GM18858 (cell line): ENCODE measurements around the gene SLC22A6.

Experiments used
- ATAC-seq: cut with Tn5 transposase; IDR thresholded peaks from one replicate; pipeline ENCODE4 v1.9.1; 2021; ENCODE audit not compliant: unreplicated experiment

SLC22A6 gene

GRCh38 chr11:62931499-62932278 lies 53.1 kb downstream of the SLC22A6 start:
- ATAC-seq, result no peak

- no peak for ATAC-seq
These were observed 54.1 kb downstream of the SLC22A6 start for GRCh38 chr11:62930666-62931065.

- no peak for ATAC-seq
These were observed 54.6 kb downstream of the SLC22A6 start for GRCh38 chr11:62930157-62930556.

GRCh38 chr11:62928011-62928410 lies 56.8 kb downstream of the SLC22A6 start:
- ATAC-seq, result no peak

GRCh38 chr11:62926680-62927455 lies 57.9 kb downstream of the SLC22A6 start:
- ATAC-seq, result no peak
